Measurements from ENCODE around the gene CDK14. TPM values are rescaled to one million over a fixed set of nuclear protein-coding genes. Genes with fewer than 3 reads are reported as not detected.
A peak's percentile ranks its signal among the peaks of the same experiment; 100 is the strongest.

The CDK14 gene
- total RNA-seq, 1 donor from 2014 or later, result 6.4 TPM

GRCh38 chr7:90569368-90569767 lies 26.8 kb upstream of the CDK14 start:
- H3K4me3 ChIP-seq (ENCODE audit: low read depth, low read length), result no peak overlapping the region
- no peak for TF ChIP-seq CTCF (conservative IDR thresholded peaks at IDR 0.05; ENCODE audit: low read depth, low read length)
- DNase-seq (ENCODE audit: low read depth), result no peak

GRCh38 chr7:90570373-90570959 lies 25.7 kb upstream of the CDK14 start:
- TF ChIP-seq CTCF (conservative IDR thresholded peaks at IDR 0.05; ENCODE audit: low read depth, low read length), result no peak
- no peak for DNase-seq (ENCODE audit: low read depth)
- no peak overlapping the region for H3K4me3 ChIP-seq (ENCODE audit: low read depth, low read length)

- H3K4me3 ChIP-seq (ENCODE audit: low read depth, low read length), result no peak overlapping the region
- DNase-seq (ENCODE audit: low read depth), result no peak
These were observed 21.8 kb upstream of the CDK14 start for GRCh38 chr7:90574146-90574819.

GRCh38 chr7:90574820-90575187 lies 21.3 kb upstream of the CDK14 start:
- H3K4me3 ChIP-seq (ENCODE audit: low read depth, low read length), result no peak overlapping the region
- DNase-seq (ENCODE audit: low read depth), result no peak
- TF ChIP-seq CTCF (conservative IDR thresholded peaks at IDR 0.05; ENCODE audit: low read depth, low read length), result no peak

More at GRCh38 chr7:90574146-90574819, 21.8 kb upstream of the CDK14 start:
- TF ChIP-seq CTCF (conservative IDR thresholded peaks at IDR 0.05; ENCODE audit: low read depth, low read length), result no peak

- H3K4me3 ChIP-seq (ENCODE audit: low read depth, low read length), result no peak overlapping the region
- peak; percentile 4 for TF ChIP-seq CTCF (conservative IDR thresholded peaks at IDR 0.05; ENCODE audit: low read depth, low read length)
- no peak for DNase-seq (ENCODE audit: low read depth)
These were observed 16.9 kb upstream of the CDK14 start for GRCh38 chr7:90579181-90579688.

GRCh38 chr7:90580051-90580450 lies 16.1 kb upstream of the CDK14 start:
- no peak for TF ChIP-seq CTCF (conservative IDR thresholded peaks at IDR 0.05; ENCODE audit: low read depth, low read length)
- no peak for DNase-seq (ENCODE audit: low read depth)
- H3K4me3 ChIP-seq (ENCODE audit: low read depth, low read length), result no peak overlapping the region

GRCh38 chr7:90582164-90582563 lies 14.0 kb upstream of the CDK14 start:
- no peak for TF ChIP-seq CTCF (conservative IDR thresholded peaks at IDR 0.05; ENCODE audit: low read depth, low read length)
- no peak for DNase-seq (ENCODE audit: low read depth)
- no peak overlapping the region for H3K4me3 ChIP-seq (ENCODE audit: low read depth, low read length)
